ENCODE measurements around the gene STC2. TPM values are rescaled to one million over a fixed set of nuclear protein-coding genes. Genes with fewer than 3 reads are reported as not detected.

The STC2 gene
- total and polyA plus RNA-seq, 2 experiments from 2014 or later, result 184 to 330 TPM

GRCh38 chr5:173314166-173314952 is 13.9 kb downstream of the STC2 start:
- Histone ChIP-seq H3K4me3 (no peak overlapping the region), H3K79me2 (ENCODE audit: insufficient read depth) (no peaks in the 10 kb centered on the region), H3K27me3 (replicated peaks; ENCODE audit: insufficient read depth) (no peaks in the 10 kb centered on the region), H3K9me3 (ENCODE audit: low read depth) (no peaks in the 10 kb centered on the region), H3K9ac (no peak overlapping the region), H2AFZ (no peak overlapping the region), H3K27ac (peak overlapping the region; percentile 84), H3K36me3 (ENCODE audit: low read depth) (peaks cover 32% of the 10 kb centered on the region), H4K20me1 (ENCODE audit: insufficient read depth) (no peaks in the 10 kb centered on the region), H3K4me1 (ENCODE audit: insufficient read depth) (peaks cover 35% of the 10 kb centered on the region), H3K9me2 (ENCODE audit: insufficient read depth) (no peaks in the 10 kb centered on the region), H3K4me2 (ENCODE audit: unreplicated experiment) (no peak overlapping the region), H3F3A (ENCODE audit: insufficient read depth) (peaks cover 64% of the 10 kb centered on the region)
- TF ChIP-seq EZH2phosphoT487 (IDR thresholded peaks at IDR 0.05; ENCODE audit: insufficient read depth, low read depth) (no peak), EZH2 (IDR thresholded peaks at IDR 0.05; ENCODE audit: insufficient read depth, poor library complexity, severe bottlenecking) (no peak)
- 83 to 88% methylated on average over 12 of the region's 12 CpGs for WGBS, 2 experiments (ENCODE audit: low coverage in 1 of 2, low lambda C conversion rate in 2 of 2, missing lambda C conversion rate in 2 of 2)
- DNase-seq, result peak; percentile 17
- in situ Hi-C loops (cut with MboI), result no loop called here

GRCh38 chr5:173313351-173313801 is 14.8 kb downstream of the STC2 start:
- no peak overlapping the region for H2AFZ ChIP-seq
- no peaks in the 10 kb centered on the region for H3K9me3 ChIP-seq (ENCODE audit: low read depth)
- no peaks in the 10 kb centered on the region for H3K79me2 ChIP-seq (ENCODE audit: insufficient read depth)
- TF ChIP-seq EZH2phosphoT487 (IDR thresholded peaks at IDR 0.05; ENCODE audit: insufficient read depth, low read depth) (no peak), EZH2 (IDR thresholded peaks at IDR 0.05; ENCODE audit: insufficient read depth, poor library complexity, severe bottlenecking) (no peak)
- WGBS, 2 experiments (ENCODE audit: low coverage in 1 of 2, low lambda C conversion rate in 2 of 2, missing lambda C conversion rate in 2 of 2), result 81 to 87% methylated on average over 3 of the region's 3 CpGs
- peaks cover 35% of the 10 kb centered on the region for H3K4me1 ChIP-seq (ENCODE audit: insufficient read depth)
- no peak overlapping the region for H3K9ac ChIP-seq
- no peaks in the 10 kb centered on the region for H3K27me3 ChIP-seq (replicated peaks; ENCODE audit: insufficient read depth)
- no peak overlapping the region for H3K4me2 ChIP-seq (ENCODE audit: unreplicated experiment)
- no peak overlapping the region for H3K27ac ChIP-seq
- peaks cover 22% of the 10 kb centered on the region for H3K36me3 ChIP-seq (ENCODE audit: low read depth)
- H3F3A ChIP-seq (ENCODE audit: insufficient read depth), result peaks cover 54% of the 10 kb centered on the region
- no peak overlapping the region for H3K4me3 ChIP-seq
- DNase-seq, result no peak
- in situ Hi-C loops (cut with MboI), result no loop called here
- H3K9me2 ChIP-seq (ENCODE audit: insufficient read depth), result no peaks in the 10 kb centered on the region
- no peaks in the 10 kb centered on the region for H4K20me1 ChIP-seq (ENCODE audit: insufficient read depth)

- 76 to 84% methylated on average over 3 of the region's 3 CpGs for WGBS, 2 experiments (ENCODE audit: low coverage in 1 of 2, low lambda C conversion rate in 2 of 2, missing lambda C conversion rate in 2 of 2)
- Histone ChIP-seq H3K27ac (no peak overlapping the region), H3K4me2 (ENCODE audit: unreplicated experiment) (no peak overlapping the region), H3K4me1 (ENCODE audit: insufficient read depth) (peaks cover 35% of the 10 kb centered on the region), H2AFZ (no peak overlapping the region), H3K36me3 (ENCODE audit: low read depth) (peaks cover 16% of the 10 kb centered on the region; the same call in 1 of the 2 replicates), H3K9me3 (ENCODE audit: low read depth) (no peaks in the 10 kb centered on the region), H3K9ac (no peak overlapping the region), H3F3A (ENCODE audit: insufficient read depth) (peaks cover 48% of the 10 kb centered on the region), H4K20me1 (ENCODE audit: insufficient read depth) (no peaks in the 10 kb centered on the region), H3K4me3 (no peak overlapping the region), H3K27me3 (replicated peaks; ENCODE audit: insufficient read depth) (no peaks in the 10 kb centered on the region), H3K79me2 (ENCODE audit: insufficient read depth) (no peaks in the 10 kb centered on the region), H3K9me2 (ENCODE audit: insufficient read depth) (no peaks in the 10 kb centered on the region)
- TF ChIP-seq EZH2phosphoT487 (IDR thresholded peaks at IDR 0.05; ENCODE audit: insufficient read depth, low read depth) (no peak), EZH2 (IDR thresholded peaks at IDR 0.05; ENCODE audit: insufficient read depth, poor library complexity, severe bottlenecking) (no peak)
- in situ Hi-C loops (cut with MboI), result no loop called here
- peak; percentile 16 for DNase-seq
Measured at GRCh38 chr5:173312821-173313220, 15.4 kb downstream of the STC2 start.

DNA sequence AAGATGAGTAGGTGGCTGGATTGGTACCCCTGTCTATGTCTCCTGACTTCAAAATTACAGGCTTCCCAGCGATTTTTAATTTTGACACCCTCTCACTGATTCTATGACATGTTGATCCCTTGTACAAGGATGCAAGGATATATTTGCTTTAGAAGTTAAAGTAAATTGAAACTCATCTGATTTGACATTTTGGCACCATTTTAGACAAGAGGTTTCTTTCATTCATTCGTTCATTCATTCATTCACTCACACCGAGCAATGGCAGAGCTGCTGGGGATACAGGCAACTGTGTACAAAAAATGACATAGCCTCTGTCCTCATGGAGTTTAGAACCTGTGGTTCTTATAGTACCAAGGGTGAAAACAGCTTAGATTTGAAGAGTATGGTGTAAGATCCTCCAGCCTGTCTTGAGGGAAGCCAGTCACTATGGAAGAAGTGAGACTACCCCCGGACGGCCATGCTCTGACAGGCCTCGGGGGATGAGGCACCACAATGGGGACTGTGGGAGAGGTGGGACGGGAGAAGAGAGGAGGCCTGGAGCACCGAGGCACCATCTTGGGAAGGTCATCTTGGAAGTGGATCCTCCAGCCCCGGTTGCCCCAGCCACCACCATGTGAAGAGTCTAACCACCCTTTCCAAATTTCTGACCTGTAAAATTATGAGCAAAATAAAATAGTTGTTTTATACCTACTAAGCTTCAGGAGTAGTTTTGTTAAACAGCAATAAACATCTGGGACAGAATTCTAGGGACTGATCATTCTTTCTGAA is 16.2 kb downstream of the STC2 start:
- H3K4me1 ChIP-seq (ENCODE audit: insufficient read depth), result peaks cover 28% of the 10 kb centered on the region
- no peak overlapping the region for H2AFZ ChIP-seq
- in situ Hi-C loops (cut with MboI), result no loop called here
- DNase-seq, result no peak
- no peaks in the 10 kb centered on the region for H3K9me2 ChIP-seq (ENCODE audit: insufficient read depth)
- H3K79me2 ChIP-seq (ENCODE audit: insufficient read depth), result no peaks in the 10 kb centered on the region
- no peaks in the 10 kb centered on the region for H4K20me1 ChIP-seq (ENCODE audit: insufficient read depth)
- peaks cover 40% of the 10 kb centered on the region for H3F3A ChIP-seq (ENCODE audit: insufficient read depth)
- H3K9ac ChIP-seq, result no peak overlapping the region
- H3K4me3 ChIP-seq, result no peak overlapping the region
- H3K4me2 ChIP-seq (ENCODE audit: unreplicated experiment), result no peak overlapping the region
- no peak overlapping the region for H3K27ac ChIP-seq
- WGBS, 2 experiments (ENCODE audit: low coverage in 1 of 2, low lambda C conversion rate in 2 of 2, missing lambda C conversion rate in 2 of 2), result 94 to 98% methylated on average over 9 of the region's 9 CpGs
- no peaks in the 10 kb centered on the region for H3K9me3 ChIP-seq (ENCODE audit: low read depth)
- TF ChIP-seq EZH2 (IDR thresholded peaks at IDR 0.05; ENCODE audit: insufficient read depth, poor library complexity, severe bottlenecking), result no peak
- no peaks in the 10 kb centered on the region for H3K27me3 ChIP-seq (replicated peaks; ENCODE audit: insufficient read depth)
- H3K36me3 ChIP-seq (ENCODE audit: low read depth), result peaks cover 8% of the 10 kb centered on the region; the same call in 1 of the 2 replicates
